ENCODE data around the gene RBFOX2.
"Not testable (repeated sequence)": the region's sequence is repeated elsewhere in the genome, so short reads cannot be mapped to it uniquely, and the experiment has no call there.

Gene RBFOX2

DNA sequence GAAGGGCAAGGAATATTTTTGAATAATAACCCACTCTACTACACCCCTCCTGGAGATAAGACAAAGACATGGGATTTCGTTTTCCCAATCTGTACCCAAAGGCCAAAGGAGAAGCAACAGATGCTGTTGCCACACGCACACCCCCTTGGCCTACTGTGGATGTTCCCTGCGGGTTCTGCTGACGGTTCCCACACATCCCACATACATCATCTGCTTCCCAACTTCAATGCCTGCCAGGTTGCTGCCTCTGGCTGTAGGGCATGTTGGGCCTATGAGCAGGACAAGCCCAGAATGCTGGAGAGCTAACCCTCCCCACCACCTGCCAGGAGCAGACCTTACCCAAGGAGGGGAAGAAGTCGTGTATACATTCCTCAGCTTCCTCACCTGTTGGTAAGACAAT is 13.6 kb upstream of the RBFOX2 start:
- no peak for DNase-seq (ENCODE audit: low spot score)

- DNase-seq (ENCODE audit: low spot score): no peak
Measured at GRCh38 chr22:36039125-36039524, 10.5 kb upstream of the RBFOX2 start.

GRCh38 chr22:36037102-36037758 is 8.6 kb upstream of the RBFOX2 start:
- DNase-seq (ENCODE audit: low spot score): no peak

DNA sequence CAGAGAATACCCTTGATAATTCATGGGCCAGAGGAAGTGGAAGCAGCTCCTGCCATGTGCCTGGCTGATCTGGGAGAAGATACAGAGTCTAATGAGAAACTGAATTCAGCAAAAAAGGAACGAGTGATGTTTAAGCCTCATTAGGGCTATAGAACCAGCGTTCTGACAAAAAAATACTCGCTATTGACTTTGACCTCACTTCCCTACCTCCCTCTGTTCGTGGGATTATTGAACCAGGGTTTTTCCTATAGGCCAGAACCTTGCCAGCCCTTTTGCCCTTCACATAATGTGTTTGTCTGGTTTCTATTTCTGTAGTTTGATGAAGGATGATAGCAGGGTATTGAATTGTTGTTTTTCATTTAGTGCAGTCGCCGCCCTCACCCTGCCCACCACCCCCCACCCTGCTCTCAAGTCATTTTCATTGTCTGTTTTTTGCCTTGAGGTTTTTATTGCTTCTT is 7.6 kb upstream of the RBFOX2 start:
- no peak for DNase-seq (ENCODE audit: low spot score)

- DNase-seq (ENCODE audit: low spot score): no peak
Measured at GRCh38 chr22:36032611-36033010, 4.0 kb upstream of the RBFOX2 start.

DNA sequence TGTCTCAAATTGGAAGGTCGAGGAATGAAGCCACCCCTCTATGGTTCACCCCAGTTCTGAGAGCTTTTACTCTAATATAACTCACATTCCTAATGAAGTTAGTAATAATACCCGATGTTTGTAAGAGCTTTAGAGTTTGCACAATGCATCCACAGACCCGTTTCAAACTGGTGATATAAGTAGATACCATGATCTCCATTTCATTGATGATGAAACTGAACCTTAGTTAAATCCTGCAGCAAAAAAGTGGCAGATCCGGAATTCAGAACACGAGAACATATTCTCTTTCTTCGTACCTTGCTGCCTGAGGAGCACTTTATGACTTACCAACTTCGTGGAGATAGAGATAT is 757 bp upstream of the RBFOX2 start:
- no peak for DNase-seq (ENCODE audit: low spot score)

DNA sequence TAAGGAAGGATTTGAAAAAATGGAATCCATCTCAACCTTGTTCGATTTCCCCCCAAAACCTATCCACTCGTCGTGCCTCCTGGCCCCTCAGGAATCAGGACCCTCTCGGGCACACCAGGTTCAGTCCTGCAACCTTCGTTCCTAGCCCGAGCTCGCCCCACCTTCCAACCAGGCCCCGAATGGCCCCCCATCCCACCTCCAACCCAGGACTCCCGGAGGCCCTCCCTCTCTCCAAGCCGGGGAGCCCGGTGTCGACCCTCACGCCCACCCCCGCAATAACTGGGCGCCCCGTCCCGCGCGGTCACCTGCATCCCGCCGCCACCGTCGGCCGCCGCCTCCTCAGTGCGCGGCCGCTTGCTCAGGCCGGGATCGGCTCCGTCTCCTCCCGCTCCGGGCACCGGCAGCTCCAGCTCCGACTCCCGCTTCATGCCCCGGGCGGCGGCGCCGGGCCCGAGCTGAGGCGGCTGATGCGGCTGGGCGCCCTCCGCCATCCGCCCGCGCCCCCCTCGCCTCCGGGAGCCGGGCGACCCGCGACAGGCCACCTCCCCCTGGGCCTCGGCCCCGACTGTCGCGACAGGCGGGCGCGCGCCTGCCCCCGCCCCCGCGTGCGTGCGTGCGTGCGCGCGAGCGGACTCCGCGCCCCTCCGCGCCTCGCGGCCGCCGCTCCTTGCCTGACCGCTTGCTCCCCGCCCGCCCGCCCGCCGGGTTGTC is 534 bp downstream of the RBFOX2 start:
- no peak for DNase-seq (ENCODE audit: low spot score)

GRCh38 chr22:36027579-36027934 is 1.1 kb downstream of the RBFOX2 start:
- DNase-seq (ENCODE audit: low spot score): no peak

GRCh38 chr22:36026741-36027140 is 1.9 kb downstream of the RBFOX2 start:
- no peak for DNase-seq (ENCODE audit: low spot score)

DNA sequence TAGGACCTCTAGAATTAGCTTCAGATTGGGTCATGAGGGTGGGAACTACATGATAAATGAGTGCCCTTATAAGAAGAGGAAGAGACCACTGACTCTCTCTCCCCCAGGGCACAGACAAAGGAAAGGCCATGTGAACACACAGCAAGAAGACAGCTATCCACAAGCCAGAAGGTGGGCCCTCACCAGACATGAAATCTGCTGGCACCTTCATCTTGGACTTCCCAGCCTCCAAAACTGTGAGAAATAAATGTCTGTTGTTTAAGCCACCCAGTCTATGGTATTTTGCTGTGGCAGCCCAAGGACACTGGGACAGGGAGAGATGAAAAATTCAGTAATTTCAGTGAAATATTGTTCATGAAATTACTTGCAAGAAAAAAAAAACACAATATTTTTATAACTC is 5.9 kb downstream of the RBFOX2 start:
- DNase-seq (ENCODE audit: low spot score): no peak

- DNase-seq (ENCODE audit: low spot score): no peak
Measured at GRCh38 chr22:36022162-36022561, 6.5 kb downstream of the RBFOX2 start.

DNA sequence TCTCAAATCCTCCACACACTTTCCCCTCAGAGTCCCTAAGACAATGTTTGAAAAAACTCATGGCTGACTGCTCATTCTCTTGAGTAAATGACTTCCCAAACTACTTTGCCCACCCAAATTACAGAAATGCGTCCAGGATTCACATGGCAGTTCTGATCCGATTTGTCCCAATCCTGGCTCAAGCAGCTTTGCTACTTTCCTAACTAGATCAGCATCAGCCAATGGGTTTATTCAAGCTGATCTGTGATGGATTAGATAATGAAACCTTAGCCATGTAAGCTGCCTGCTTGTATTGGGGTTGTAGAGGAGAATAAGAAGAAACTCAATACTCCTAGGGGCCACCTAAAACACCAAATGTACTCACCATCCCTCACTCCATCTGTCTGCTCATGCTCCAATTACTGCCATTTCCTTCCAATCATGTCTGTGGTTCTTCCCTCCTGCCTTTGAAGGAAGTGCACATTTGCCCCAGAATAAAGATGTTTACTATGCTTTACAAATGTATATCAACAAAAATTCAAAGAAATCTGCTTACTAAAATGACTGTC is 6.9 kb downstream of the RBFOX2 start:
- no peak for DNase-seq (ENCODE audit: low spot score)

DNA sequence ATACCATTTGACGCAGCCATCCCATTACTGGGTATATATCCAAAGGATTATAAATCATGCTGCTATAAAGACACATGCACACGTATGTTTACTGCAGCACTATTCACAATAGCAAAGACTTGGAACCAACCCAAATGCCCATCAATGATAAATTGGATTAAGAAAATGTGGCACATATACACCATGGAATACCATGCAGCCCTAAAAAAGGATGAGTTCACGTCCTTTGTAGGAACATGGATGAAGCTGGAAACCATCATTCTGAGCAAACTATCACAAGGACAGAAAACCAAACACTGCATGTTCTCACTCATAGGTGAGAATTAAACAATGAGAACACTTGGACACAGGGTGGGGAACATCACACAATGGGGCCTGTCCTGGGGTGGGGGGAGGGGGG is 7.8 kb downstream of the RBFOX2 start:
- DNase-seq (ENCODE audit: low spot score): not testable (repeated sequence)

DNA sequence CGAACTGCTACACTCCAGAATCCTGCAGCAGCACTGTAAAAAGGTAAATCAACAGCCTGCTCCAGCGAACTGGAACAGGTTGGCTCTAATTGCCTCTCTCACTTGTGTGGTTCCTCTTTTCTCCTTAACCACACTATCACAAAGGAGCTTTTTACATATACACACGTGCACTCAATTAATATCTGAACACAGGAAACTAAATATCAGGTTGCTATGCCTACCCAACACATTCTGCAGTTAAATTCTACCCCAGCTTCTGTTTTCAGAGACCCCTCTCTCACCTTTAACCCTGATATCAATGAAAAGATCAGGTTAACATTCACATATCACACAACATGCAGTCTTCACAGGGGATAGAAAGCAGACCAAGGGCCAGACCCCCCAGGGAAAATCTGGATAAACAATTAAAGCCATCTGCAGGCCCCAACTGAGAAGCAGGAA is 11.0 kb downstream of the RBFOX2 start:
- DNase-seq (ENCODE audit: low spot score): no peak

GRCh38 chr22:36016684-36017083 is 11.9 kb downstream of the RBFOX2 start:
- no peak for DNase-seq (ENCODE audit: low spot score)

GRCh38 chr22:36015811-36016529 is 12.7 kb downstream of the RBFOX2 start:
- no peak for DNase-seq (ENCODE audit: low spot score)

DNA sequence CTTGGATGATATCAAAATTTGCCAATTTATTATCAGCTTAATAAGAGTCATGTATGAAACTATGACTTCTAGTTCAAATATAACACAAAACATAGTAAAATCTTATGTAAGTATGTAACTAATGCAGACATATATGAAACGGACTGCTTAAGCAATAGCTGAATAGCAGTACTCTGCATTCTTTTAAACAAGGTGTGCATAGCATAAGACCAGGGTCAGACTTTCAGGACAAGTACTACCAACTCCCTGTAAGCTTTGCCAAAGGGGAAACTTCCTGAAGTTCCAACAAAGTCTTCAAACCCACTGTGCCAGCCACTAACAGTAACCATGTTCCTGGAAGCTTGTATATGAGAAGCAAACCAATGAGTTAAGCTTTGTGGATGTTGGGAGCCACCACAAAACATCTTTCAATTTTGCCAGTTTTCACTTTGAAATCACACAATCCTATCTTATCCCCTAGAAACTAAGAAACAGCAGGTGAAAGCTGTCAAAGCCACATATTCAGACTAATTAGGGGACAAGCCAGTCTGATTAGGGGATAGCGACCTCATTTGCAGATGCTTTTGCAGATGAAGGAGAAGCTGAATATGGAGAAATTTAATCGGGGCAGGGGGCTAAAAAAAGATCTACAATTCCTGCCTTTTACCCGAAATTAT is 13.3 kb downstream of the RBFOX2 start:
- no peak for DNase-seq (ENCODE audit: low spot score)

- DNase-seq (ENCODE audit: low spot score): no peak
Measured at GRCh38 chr22:36014546-36015074, 14.0 kb downstream of the RBFOX2 start.

GRCh38 chr22:36012332-36012731 is 16.3 kb downstream of the RBFOX2 start:
- DNase-seq (ENCODE audit: low spot score): no peak

DNA sequence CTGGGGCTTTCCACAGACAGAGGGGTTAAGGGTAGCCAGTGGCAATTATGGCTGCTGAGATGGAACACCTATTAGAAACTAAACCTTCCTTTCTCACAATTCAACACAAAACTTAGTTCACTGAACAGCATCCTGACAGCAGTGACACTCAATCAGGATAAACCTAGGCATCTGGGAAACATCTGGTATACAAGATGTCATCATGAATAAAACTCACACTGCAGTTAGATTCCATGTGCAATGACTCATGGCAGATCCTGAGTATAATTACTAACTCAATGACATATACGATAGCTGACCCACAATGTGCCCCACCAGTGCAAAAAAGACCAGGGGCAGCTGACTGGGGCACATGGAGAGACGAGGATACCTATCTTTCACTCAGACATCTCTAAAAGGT is 17.7 kb downstream of the RBFOX2 start:
- no peak for DNase-seq (ENCODE audit: low spot score)

DNA sequence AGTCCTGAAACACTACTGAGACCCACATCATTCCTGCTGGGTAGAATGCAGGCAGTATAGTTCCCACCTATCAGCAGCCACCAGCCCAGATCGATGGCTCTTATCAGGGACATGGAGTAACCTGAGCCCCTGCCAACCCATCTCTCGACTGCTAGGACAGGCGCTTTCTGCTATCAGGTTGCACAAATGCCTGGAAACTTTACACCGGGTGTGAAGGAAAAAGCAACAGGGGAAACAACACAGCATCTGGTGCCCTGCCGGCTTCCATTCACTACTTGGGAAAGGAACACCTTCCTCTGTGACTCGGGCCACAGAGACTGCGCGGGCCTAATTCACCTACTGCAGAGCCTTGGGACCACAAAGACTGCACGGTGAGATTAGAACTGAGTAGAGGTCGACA is 18.5 kb downstream of the RBFOX2 start:
- no peak for DNase-seq (ENCODE audit: low spot score)

- DNase-seq (ENCODE audit: low spot score): no peak
Measured at GRCh38 chr22:36009085-36009484, 19.5 kb downstream of the RBFOX2 start.
